ENCODE results near the gene SLC25A17.

Gene SLC25A17

DNA sequence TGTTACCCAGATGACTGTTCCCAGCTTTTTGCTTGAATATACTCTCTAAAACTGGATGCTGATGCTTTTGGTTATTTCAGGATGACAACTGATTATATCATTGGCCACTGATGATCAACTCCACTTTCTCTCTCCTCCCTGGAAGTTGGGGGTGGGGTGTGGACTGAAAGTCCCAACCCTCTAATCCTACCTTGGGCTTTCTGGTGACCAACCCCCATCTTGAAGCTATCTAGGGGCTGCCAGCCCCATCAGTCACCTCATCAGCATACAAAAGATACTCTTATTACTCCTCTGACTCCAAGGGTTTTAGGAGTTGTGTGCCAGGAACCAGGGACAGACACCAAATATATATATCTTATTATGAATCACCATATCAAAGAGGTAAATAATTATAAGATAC is 69.3 kb downstream of the SLC25A17 start:
- H3K27ac ChIP-seq (ENCODE audit: low read length): no peak overlapping the region
- H3K9me3 ChIP-seq (ENCODE audit: insufficient read depth, low read depth, low read length): peaks cover 18% of the 10 kb centered on the region
- H3K27me3 ChIP-seq (ENCODE audit: insufficient read depth, low read length): no peaks in the 10 kb centered on the region
- no peak overlapping the region for H3K9ac ChIP-seq (ENCODE audit: low read depth, low read length)
- H3K4me3 ChIP-seq (ENCODE audit: low read length): no peak overlapping the region
- H3K36me3 ChIP-seq (ENCODE audit: insufficient read depth, low read depth, low read length): no peaks in the 10 kb centered on the region
- peaks cover 3% of the 10 kb centered on the region; the same call in 1 of the 2 replicates for H3K4me1 ChIP-seq (ENCODE audit: insufficient read depth, low read length)

DNA sequence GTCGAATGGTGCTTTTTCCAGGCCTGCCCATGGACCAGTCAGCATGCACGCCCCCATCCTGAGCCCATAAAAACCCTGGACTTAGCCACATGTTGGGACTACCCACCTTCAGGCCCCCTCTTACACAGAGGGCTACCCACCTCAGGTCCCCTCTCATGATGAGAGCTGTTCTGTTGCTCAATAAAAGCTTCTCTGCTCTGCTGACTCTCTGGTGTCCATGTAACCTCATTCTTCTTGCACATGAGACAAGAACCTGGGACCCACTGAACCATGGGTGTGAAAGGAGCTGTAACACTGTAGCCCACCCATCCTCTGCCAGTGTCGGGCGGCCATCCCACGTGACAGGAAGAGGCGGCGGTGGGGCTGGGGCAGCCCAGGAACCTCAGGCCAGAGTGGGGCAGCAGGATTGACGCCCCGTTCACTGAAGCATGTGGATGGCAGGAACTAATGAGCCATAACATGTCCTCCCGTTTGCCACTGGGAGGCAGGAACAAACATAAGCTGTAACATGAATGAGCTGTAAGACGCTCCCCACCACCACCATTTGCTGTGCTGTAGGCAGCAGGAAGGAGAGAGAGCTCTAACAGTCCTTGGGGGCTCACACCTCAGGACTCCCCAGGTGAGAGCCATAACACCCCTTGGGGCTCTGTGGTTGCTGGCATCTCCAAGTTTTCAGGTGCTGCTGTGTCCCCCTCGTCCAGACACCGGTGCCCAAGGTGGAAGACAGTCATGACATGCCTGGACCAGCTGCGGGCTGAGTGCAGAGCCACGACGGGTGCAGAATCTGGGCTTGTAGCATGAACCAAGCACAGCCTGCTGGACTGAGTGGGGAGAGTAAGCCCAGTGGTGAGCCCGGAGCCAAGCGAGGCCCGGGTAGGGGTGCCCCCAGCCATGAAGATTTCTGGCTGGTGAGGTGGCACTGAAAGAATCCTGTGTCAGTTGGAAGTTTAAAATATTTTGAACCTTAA is 70.5 kb downstream of the SLC25A17 start:
- H3K27me3 ChIP-seq (ENCODE audit: insufficient read depth, low read length): no peaks in the 10 kb centered on the region
- H3K27ac ChIP-seq (ENCODE audit: low read length): no peak overlapping the region
- peaks cover 18% of the 10 kb centered on the region for H3K9me3 ChIP-seq (ENCODE audit: insufficient read depth, low read depth, low read length)
- H3K4me3 ChIP-seq (ENCODE audit: low read length): no peak overlapping the region
- no peak overlapping the region for H3K9ac ChIP-seq (ENCODE audit: low read depth, low read length)
- H3K36me3 ChIP-seq (ENCODE audit: insufficient read depth, low read depth, low read length): no peaks in the 10 kb centered on the region
- H3K4me1 ChIP-seq (ENCODE audit: insufficient read depth, low read length): peaks cover 3% of the 10 kb centered on the region; the same call in 1 of the 2 replicates

DNA sequence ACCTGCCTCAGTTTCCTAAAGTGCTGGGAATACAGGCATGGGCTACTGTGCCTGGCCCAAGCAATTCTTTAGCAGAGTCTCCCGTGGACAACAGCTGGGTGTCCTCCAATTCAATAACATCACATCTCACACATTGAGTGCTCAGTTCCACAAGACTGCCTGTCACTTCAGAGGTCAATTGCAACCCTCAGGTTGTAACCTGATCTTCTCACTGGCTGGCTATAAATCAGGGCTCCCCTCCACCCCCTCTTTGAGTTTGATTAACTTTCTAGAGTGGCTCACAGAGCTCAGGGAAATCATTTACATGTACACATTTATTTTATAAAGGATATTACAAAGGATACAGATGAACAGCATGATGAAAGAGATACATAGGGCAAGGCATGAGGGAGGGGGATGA is 71.8 kb downstream of the SLC25A17 start:
- Histone ChIP-seq H3K36me3 (ENCODE audit: insufficient read depth, low read depth, low read length) (no peaks in the 10 kb centered on the region), H3K9ac (ENCODE audit: low read depth, low read length) (no peak overlapping the region), H3K27ac (ENCODE audit: low read length) (no peak overlapping the region), H3K27me3 (ENCODE audit: insufficient read depth, low read length) (no peaks in the 10 kb centered on the region), H3K4me1 (ENCODE audit: insufficient read depth, low read length) (peaks cover 3% of the 10 kb centered on the region; the same call in 1 of the 2 replicates), H3K4me3 (ENCODE audit: low read length) (no peak overlapping the region), H3K9me3 (ENCODE audit: insufficient read depth, low read depth, low read length) (peaks cover 18% of the 10 kb centered on the region)

DNA sequence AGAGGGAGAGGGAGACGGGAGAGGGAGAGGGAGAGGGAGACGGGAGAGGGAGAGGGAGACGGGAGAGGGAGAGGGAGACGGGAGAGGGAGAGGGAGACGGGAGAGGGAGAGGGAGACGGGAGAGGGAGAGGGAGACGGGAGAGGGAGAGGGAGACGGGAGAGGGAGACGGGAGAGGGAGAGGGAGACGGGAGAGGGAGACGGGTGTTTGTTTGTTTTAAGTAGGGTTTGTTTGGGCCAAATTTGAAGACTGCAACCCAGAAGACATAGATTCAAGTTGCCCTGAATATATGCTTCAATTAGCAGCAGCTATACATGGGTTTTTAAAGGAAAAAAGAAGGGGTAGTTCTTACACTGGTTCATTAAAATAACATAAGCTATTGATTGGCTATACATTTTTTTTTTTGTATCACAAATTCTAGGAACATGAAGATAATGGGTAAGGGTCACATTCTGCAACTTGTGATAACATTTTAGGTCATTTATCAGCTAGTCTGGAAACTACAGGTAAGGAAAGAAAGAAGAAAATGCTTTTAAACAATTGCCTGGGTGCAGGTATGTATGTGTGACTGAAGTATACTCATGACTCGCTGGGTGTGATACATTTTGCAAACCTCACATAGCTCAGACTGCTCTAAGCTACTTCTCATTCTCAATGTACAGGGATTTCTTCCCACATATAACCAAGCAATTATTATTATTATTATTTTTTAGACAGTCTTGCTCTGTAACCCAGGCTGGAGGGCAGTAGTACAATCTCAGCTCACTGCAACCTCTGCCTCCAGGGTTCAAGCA is 72.5 kb downstream of the SLC25A17 start:
- no peaks in the 10 kb centered on the region for H3K36me3 ChIP-seq (ENCODE audit: insufficient read depth, low read depth, low read length)
- no peak overlapping the region for H3K27ac ChIP-seq (ENCODE audit: low read length)
- peaks cover 3% of the 10 kb centered on the region; the same call in 1 of the 2 replicates for H3K4me1 ChIP-seq (ENCODE audit: insufficient read depth, low read length)
- H3K27me3 ChIP-seq (ENCODE audit: insufficient read depth, low read length): no peaks in the 10 kb centered on the region
- H3K4me3 ChIP-seq (ENCODE audit: low read length): no peak overlapping the region
- H3K9me3 ChIP-seq (ENCODE audit: insufficient read depth, low read depth, low read length): peaks cover 18% of the 10 kb centered on the region
- no peak overlapping the region for H3K9ac ChIP-seq (ENCODE audit: low read depth, low read length)

DNA sequence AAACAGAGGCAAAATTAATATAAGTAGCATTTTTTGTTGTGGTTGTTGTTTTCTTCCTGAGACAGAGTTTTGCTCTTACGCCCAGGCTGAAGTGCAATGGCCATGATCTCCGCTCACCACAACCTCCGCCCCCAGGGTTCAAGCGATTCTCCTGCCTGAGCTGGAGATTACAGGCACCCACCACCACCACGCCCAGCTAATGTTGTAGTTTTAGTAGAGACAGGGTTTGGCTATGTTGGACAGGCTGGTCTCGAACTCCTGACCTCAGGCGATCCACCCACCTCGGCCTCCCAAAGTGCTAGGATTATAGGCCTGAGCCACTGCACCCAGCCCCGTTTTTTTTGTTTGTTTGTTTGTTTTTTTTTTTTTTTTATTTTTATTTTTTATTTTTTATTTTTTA is 75.4 kb downstream of the SLC25A17 start:
- H3K27me3 ChIP-seq (ENCODE audit: insufficient read depth, low read length): no peaks in the 10 kb centered on the region
- no peaks in the 10 kb centered on the region for H3K4me1 ChIP-seq (ENCODE audit: insufficient read depth, low read length)
- no peak overlapping the region for H3K4me3 ChIP-seq (ENCODE audit: low read length)
- no peak overlapping the region for H3K27ac ChIP-seq (ENCODE audit: low read length)
- H3K9ac ChIP-seq (ENCODE audit: low read depth, low read length): no peak overlapping the region
- H3K9me3 ChIP-seq (ENCODE audit: insufficient read depth, low read depth, low read length): peaks cover 15% of the 10 kb centered on the region
- H3K36me3 ChIP-seq (ENCODE audit: insufficient read depth, low read depth, low read length): no peaks in the 10 kb centered on the region

DNA sequence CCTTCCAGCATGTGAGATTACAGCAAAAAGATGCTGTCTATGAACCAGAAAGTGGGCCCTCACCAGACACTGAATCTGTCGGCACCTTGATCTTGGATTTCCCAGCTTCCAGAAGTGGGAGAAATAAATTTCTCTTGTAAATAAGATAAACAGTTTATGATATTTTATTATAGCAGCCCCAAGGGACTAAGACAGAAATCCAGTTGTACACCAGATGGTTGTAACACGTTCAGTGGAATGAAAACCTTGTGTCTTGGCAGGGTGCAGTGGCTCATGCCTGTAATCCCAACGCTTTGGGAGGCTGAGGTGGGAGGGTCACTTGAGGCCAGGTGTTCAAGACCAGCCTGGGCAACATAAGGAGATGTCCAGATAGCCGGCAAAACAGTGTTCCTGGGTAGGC is 78.0 kb downstream of the SLC25A17 start:
- Histone ChIP-seq H3K36me3 (ENCODE audit: insufficient read depth, low read depth, low read length) (no peaks in the 10 kb centered on the region), H3K9me3 (ENCODE audit: insufficient read depth, low read depth, low read length) (no peaks in the 10 kb centered on the region), H3K27me3 (ENCODE audit: insufficient read depth, low read length) (no peaks in the 10 kb centered on the region), H3K4me3 (ENCODE audit: low read length) (no peak overlapping the region), H3K9ac (ENCODE audit: low read depth, low read length) (no peak overlapping the region), H3K4me1 (ENCODE audit: insufficient read depth, low read length) (no peaks in the 10 kb centered on the region), H3K27ac (ENCODE audit: low read length) (no peak overlapping the region)

DNA sequence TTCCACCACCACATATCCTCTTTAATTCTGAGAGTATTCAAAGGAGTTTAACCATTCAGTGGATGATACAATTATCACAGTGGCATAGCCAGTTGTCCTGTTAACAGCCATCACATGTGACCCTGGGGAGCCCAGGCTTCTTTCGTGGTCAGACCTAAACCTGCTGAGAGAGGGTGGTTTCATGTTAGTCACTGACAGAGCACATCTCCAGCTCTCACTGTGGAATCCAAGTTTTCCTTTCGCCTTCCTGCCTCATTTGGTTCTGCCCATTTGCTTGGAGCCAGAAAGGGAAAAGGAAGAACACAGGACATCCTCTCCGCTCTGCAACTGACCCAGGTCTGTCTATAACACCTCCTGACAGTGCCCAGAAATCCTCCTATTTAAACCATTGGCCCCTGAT is 79.4 kb downstream of the SLC25A17 start:
- H3K9ac ChIP-seq (ENCODE audit: low read depth, low read length): no peak overlapping the region

DNA sequence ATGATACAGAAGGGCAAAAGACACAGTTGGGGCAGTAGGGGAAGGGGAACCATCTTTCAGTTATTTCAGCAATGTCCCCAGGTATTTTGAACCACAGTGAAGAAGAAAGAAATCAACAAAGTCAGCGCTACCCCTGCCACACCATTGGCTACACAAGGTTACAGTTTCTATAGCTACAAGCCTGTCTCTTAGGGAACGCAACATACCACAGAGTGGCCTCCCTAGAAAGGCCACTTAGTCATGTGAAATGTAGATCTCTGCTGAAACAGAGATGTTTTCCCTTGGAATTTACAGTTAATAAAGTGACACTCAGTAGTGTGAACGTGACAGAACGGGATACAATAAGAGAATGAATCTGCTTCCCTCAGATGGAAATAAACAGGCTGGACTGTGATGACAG is 85.2 kb downstream of the SLC25A17 start:
- peaks cover 3% of the 10 kb centered on the region; the same call in 1 of the 2 replicates for H3K9me3 ChIP-seq (ENCODE audit: insufficient read depth, low read depth, low read length)
- no peak overlapping the region for H3K4me3 ChIP-seq (ENCODE audit: low read length)

More for the DNA sequence above, 79.4 kb downstream of the SLC25A17 start:
- Histone ChIP-seq H3K27ac (ENCODE audit: low read length) (no peak overlapping the region), H3K9me3 (ENCODE audit: insufficient read depth, low read depth, low read length) (no peaks in the 10 kb centered on the region), H3K36me3 (ENCODE audit: insufficient read depth, low read depth, low read length) (no peaks in the 10 kb centered on the region), H3K4me3 (ENCODE audit: low read length) (no peak overlapping the region), H3K4me1 (ENCODE audit: insufficient read depth, low read length) (no peaks in the 10 kb centered on the region), H3K27me3 (ENCODE audit: insufficient read depth, low read length) (no peaks in the 10 kb centered on the region)

DNA sequence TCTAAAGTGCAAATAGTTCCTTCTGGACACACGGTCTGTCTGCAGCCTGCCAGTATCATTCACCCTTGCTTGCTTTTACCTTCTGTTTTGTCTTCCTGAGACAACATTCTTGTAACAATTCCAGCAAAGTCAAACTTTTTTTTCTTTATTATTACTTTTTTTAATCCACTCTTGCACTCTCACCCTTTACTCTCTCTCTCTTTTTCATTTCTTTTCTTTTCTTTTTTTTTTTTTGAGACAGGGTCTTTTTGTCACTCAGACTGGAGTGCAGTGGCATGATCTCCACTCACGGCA is 86.2 kb downstream of the SLC25A17 start:
- H3K27ac ChIP-seq (ENCODE audit: low read length): no peak overlapping the region
- no peaks in the 10 kb centered on the region for H3K27me3 ChIP-seq (ENCODE audit: insufficient read depth, low read length)
- H3K4me3 ChIP-seq (ENCODE audit: low read length): no peak overlapping the region
- no peak overlapping the region for H3K9ac ChIP-seq (ENCODE audit: low read depth, low read length)
- H3K4me1 ChIP-seq (ENCODE audit: insufficient read depth, low read length): peaks cover 15% of the 10 kb centered on the region; the same call in 1 of the 2 replicates
- peaks cover 3% of the 10 kb centered on the region; the same call in 1 of the 2 replicates for H3K9me3 ChIP-seq (ENCODE audit: insufficient read depth, low read depth, low read length)
- no peaks in the 10 kb centered on the region for H3K36me3 ChIP-seq (ENCODE audit: insufficient read depth, low read depth, low read length)

More for the DNA sequence above, 85.2 kb downstream of the SLC25A17 start:
- H3K4me1 ChIP-seq (ENCODE audit: insufficient read depth, low read length): peaks cover 7% of the 10 kb centered on the region; the same call in 1 of the 2 replicates
- H3K27me3 ChIP-seq (ENCODE audit: insufficient read depth, low read length): no peaks in the 10 kb centered on the region
- H3K27ac ChIP-seq (ENCODE audit: low read length): no peak overlapping the region
- no peak overlapping the region for H3K9ac ChIP-seq (ENCODE audit: low read depth, low read length)
- H3K36me3 ChIP-seq (ENCODE audit: insufficient read depth, low read depth, low read length): no peaks in the 10 kb centered on the region

DNA sequence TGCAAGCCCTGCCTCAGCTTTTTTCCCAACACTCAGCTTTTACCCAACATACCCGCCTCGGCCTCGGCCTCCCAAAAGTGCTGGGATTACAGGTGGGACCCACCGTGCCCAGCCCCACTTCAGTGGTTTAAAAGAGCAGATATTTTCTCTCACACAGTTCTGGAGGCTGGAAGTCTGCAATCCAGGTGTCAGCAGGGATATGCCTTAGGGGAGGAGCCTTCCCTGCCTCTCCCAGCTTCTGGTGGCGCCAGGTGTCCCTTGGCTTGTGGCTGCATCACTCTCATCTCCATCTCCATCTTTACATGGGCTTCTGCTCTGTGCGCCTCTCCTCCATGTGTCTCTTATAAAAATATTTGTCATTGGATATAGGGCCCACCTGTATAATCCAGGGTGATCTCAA is 89.9 kb downstream of the SLC25A17 start:
- peaks cover 3% of the 10 kb centered on the region; the same call in 1 of the 2 replicates for H3K9me3 ChIP-seq (ENCODE audit: insufficient read depth, low read depth, low read length)
- H3K4me3 ChIP-seq (ENCODE audit: low read length): no peak overlapping the region
- H3K27ac ChIP-seq (ENCODE audit: low read length): no peak overlapping the region
- peaks cover 24% of the 10 kb centered on the region for H3K4me1 ChIP-seq (ENCODE audit: insufficient read depth, low read length)
- no peak overlapping the region for H3K9ac ChIP-seq (ENCODE audit: low read depth, low read length)
- no peaks in the 10 kb centered on the region for H3K27me3 ChIP-seq (ENCODE audit: insufficient read depth, low read length)
- no peaks in the 10 kb centered on the region for H3K36me3 ChIP-seq (ENCODE audit: insufficient read depth, low read depth, low read length)

DNA sequence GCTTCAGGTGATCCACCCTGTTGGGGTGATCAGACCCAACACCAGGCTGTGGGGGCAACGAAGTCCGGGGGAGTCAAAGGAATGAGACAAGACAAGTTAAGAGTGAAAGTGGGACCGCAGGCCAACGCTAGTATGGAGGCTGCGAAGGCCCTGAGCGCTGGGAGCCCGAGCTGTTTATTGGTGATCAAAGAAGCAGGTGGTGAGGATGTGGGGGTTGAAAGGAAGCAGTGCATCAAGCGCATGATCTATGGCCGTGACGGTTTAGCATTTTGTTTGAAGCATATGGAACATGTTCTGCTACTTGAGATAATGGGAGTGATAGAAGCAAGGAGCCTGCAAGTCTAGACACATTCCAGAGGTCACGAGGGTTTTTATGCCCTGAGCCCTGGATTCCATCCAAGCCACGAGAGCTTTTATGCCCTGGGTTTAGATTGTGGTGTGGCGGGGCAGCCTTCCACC is 90.4 kb downstream of the SLC25A17 start:
- H3K4me1 ChIP-seq (ENCODE audit: insufficient read depth, low read length): peaks cover 24% of the 10 kb centered on the region
- no peak overlapping the region for H3K27ac ChIP-seq (ENCODE audit: low read length)

More for the DNA sequence above, 90.4 kb downstream of the SLC25A17 start:
- Histone ChIP-seq H3K27me3 (ENCODE audit: insufficient read depth, low read length) (no peaks in the 10 kb centered on the region), H3K9me3 (ENCODE audit: insufficient read depth, low read depth, low read length) (peaks cover 3% of the 10 kb centered on the region; the same call in 1 of the 2 replicates), H3K9ac (ENCODE audit: low read depth, low read length) (no peak overlapping the region), H3K4me3 (ENCODE audit: low read length) (no peak overlapping the region), H3K36me3 (ENCODE audit: insufficient read depth, low read depth, low read length) (no peaks in the 10 kb centered on the region)
